OCI-LY3 (cell line): Measurements from ENCODE around the gene TRPV6.

ENCODE experiments used
- H2AFZ ChIP-seq: fragments of 200-600, 300-600 bp; shearing (Covaris generic); 2 replicates; pipeline ENCODE4 v1.6.0; 2014; ENCODE audit warnings: antibody characterized with exemption, low read depth, low read length
- H3K27ac ChIP-seq: fragments of 200-600, 300-600 bp; sonication (generic); 2 replicates; pipeline ENCODE4 v1.5.1; 2014; ENCODE audit warnings: mild to moderate bottlenecking, low read length, moderate library complexity, mixed read lengths
- H3K27me3 ChIP-seq: fragments of 200-600, 300-600 bp; sonication (generic); 2 replicates; pipeline ENCODE4 v1.6.1; 2014; ENCODE audit warnings: low read depth, low read length, mixed read lengths
- H3K36me3 ChIP-seq: fragments of 200-600, 300-600 bp; sonication (generic); replicated peaks from 2 replicates; pipeline ENCODE3; 2014; ENCODE audit warnings: low read depth, low read length, mixed read lengths
- H3K4me1 ChIP-seq: fragments of 300-600, 200-600 bp; sonication (generic); 2 replicates; pipeline ENCODE4 v1.6.1; 2014; ENCODE audit warnings: low read length, mixed read lengths
- H3K4me2 ChIP-seq: fragments of 200-600, 300-600 bp; sonication (generic); 2 replicates; pipeline ENCODE4 v1.6.1; 2014; ENCODE audit warnings: low read length, mixed read lengths
- H3K4me3 ChIP-seq: fragments of 300-600, 200-600 bp; sonication (generic); 2 replicates; pipeline ENCODE4 v1.5.1; 2014; ENCODE audit warnings: antibody characterized with exemption, mild to moderate bottlenecking, low read length, moderate library complexity
- H3K79me2 ChIP-seq: fragments of 300-600, 200-600 bp; shearing (Covaris generic); 2 replicates; pipeline ENCODE4 v1.6.1; 2014; ENCODE audit warnings: mild to moderate bottlenecking, low read length, mixed read lengths
- H3K9ac ChIP-seq: fragments of 300-600, 200-600 bp; shearing (Covaris generic); 2 replicates; pipeline ENCODE4 v1.6.0; 2014; ENCODE audit warnings: mild to moderate bottlenecking, low read length, moderate library complexity
- H3K9me3 ChIP-seq: fragments of 200-600, 300-600 bp; shearing (Covaris generic); 2 replicates; pipeline ENCODE4 v1.6.1; 2014; ENCODE audit warnings: low read length, mixed read lengths; ENCODE audit not compliant: insufficient read depth
- H4K20me1 ChIP-seq: fragments of 200-600, 300-600 bp; sonication (generic); 2 replicates; pipeline ENCODE4 v1.6.1; 2016; ENCODE audit warnings: low read length, mixed read lengths; ENCODE audit not compliant: insufficient read depth
- CTCF ChIP-seq: fragments of 200-600, 300-600 bp; sonication (generic); IDR thresholded peaks from 2 replicates; pipeline ENCODE4 v1.5.1; 2014; ENCODE audit warnings: antibody characterized with exemption, low read length, low read depth
- EZH2phosphoT487 ChIP-seq: fragments of 200-600 bp; shearing (Covaris generic); IDR thresholded peaks from 2 replicates; pipeline ENCODE4 v1.6.1; 2018; ENCODE audit warnings: antibody characterized with exemption, mixed run types, low read depth

The TRPV6 gene

GRCh38 chr7:142885311-142886230 is at the start of gene TRPV6:
TSS of gene TRPV6 (minus strand) at chr7:142885745.
- peak within 1 kb of the TSS; percentile 32; the same call in 1 of the 2 replicates for H3K4me2 ChIP-seq
- no peaks in the 10 kb centered on the region for H3K79me2 ChIP-seq
- peaks cover under 1% of the 10 kb centered on the region; the same call in 1 of the 2 replicates for H3K27me3 ChIP-seq
- no peaks in the 10 kb centered on the region for H3K9me3 ChIP-seq
- H3K36me3 ChIP-seq = no peaks in the 10 kb centered on the region
- H3K27ac ChIP-seq = no peak within 1 kb of the TSS
- no peak within 1 kb of the TSS for H3K9ac ChIP-seq
- no peak within 1 kb of the TSS for H3K4me3 ChIP-seq
- H2AFZ ChIP-seq = no peak within 1 kb of the TSS
- H4K20me1 ChIP-seq = no peaks in the 10 kb centered on the region
- H3K4me1 ChIP-seq = peaks cover 39% of the 10 kb centered on the region
- TF ChIP-seq CTCF (no peak), EZH2phosphoT487 (no peak)

GRCh38 chr7:142934056-142934455 is 48.5 kb upstream of the TRPV6 start:
- Histone ChIP-seq H3K27me3 (0 out of 2 replicates have a peak, but pooled peaks cover 4% of the 10 kb centered on the region), H4K20me1 (no peaks in the 10 kb centered on the region), H3K36me3 (no peaks in the 10 kb centered on the region), H2AFZ (no peak overlapping the region), H3K79me2 (no peaks in the 10 kb centered on the region), H3K4me3 (no peak overlapping the region), H3K9me3 (no peaks in the 10 kb centered on the region), H3K27ac (no peak overlapping the region), H3K9ac (no peak overlapping the region), H3K4me2 (no peak overlapping the region), H3K4me1 (no peaks in the 10 kb centered on the region)
- no peak for TF ChIP-seq CTCF
- no peak for TF ChIP-seq EZH2phosphoT487

GRCh38 chr7:142933624-142934023 is 48.1 kb upstream of the TRPV6 start, which contains the start of gene TRPV5:
TSS of gene TRPV5 (minus strand) at chr7:142933746. CDS start at chr7:142933459, 287 bp downstream.
- no peaks in the 10 kb centered on the region for H3K4me1 ChIP-seq
- no peak for TF ChIP-seq EZH2phosphoT487
- TF ChIP-seq CTCF = no peak
- H4K20me1 ChIP-seq = no peaks in the 10 kb centered on the region
- H3K27ac ChIP-seq = no peak within 1 kb of the TSS
- H3K9ac ChIP-seq = no peak within 1 kb of the TSS
- H3K4me3 ChIP-seq = no peak within 1 kb of the TSS
- no peak within 1 kb of the TSS for H3K4me2 ChIP-seq
- no peak within 1 kb of the TSS for H2AFZ ChIP-seq
- H3K27me3 ChIP-seq = 0 out of 2 replicates have a peak, but pooled peaks cover 4% of the 10 kb centered on the region
- no peaks in the 10 kb centered on the region for H3K79me2 ChIP-seq
- no peaks in the 10 kb centered on the region for H3K36me3 ChIP-seq
- no peaks in the 10 kb centered on the region for H3K9me3 ChIP-seq

GRCh38 chr7:142933092-142933475 is 47.5 kb upstream of the TRPV6 start:
- Histone ChIP-seq H3K4me2 (no peak overlapping the region), H3K4me3 (no peak overlapping the region), H3K79me2 (no peaks in the 10 kb centered on the region), H3K9ac (no peak overlapping the region), H3K27me3 (0 out of 2 replicates have a peak, but pooled peaks cover 4% of the 10 kb centered on the region), H3K36me3 (no peaks in the 10 kb centered on the region), H2AFZ (no peak overlapping the region), H3K27ac (no peak overlapping the region), H3K9me3 (no peaks in the 10 kb centered on the region), H3K4me1 (no peaks in the 10 kb centered on the region), H4K20me1 (no peaks in the 10 kb centered on the region)
- TF ChIP-seq CTCF = no peak
- no peak for TF ChIP-seq EZH2phosphoT487
